HUDEP-2 (cell line): ENCODE data around the gene GPR158.
"Not testable (repeated sequence)": the region's sequence is repeated elsewhere in the genome, so short reads cannot be mapped to it uniquely, and the experiment has no call there.

Source experiments
- DNase-seq, 76 experiments: peaks; one replicate each; lab custom pipeline; 2025; ENCODE audit not compliant: unreplicated experiment in 76 of 76; lab: John Stamatoyannopoulos, UW

The GPR158 gene

GRCh38 chr10:25174461-25175230, at the start of gene GPR158:
Gene GPR158, plus strand, starts transcription at chr10:25175001. Its CDS starts 420 bp downstream, at chr10:25175421.
- DNase-seq = peak in 73 of 76 experiments; percentile 6 to 85 (median 70)

GRCh38 chr10:25125201-25125611, 49.6 kb upstream of the GPR158 start:
- DNase-seq = no peak

- DNase-seq = no peak
These were observed 45.2 kb upstream of the GPR158 start for GRCh38 chr10:25129592-25129991.

- no peak for DNase-seq
These were observed 43.9 kb upstream of the GPR158 start for GRCh38 chr10:25130906-25131305.

GRCh38 chr10:25142116-25142864, 32.5 kb upstream of the GPR158 start:
- DNase-seq = no peak

- DNase-seq = no peak
These were observed 17.2 kb upstream of the GPR158 start for GRCh38 chr10:25157650-25158049.

GRCh38 chr10:25159591-25159990, 15.2 kb upstream of the GPR158 start:
- DNase-seq = no peak

GRCh38 chr10:25162391-25162790, 12.4 kb upstream of the GPR158 start:
- no peak for DNase-seq

GRCh38 chr10:25163464-25163863, 11.3 kb upstream of the GPR158 start:
- not testable (repeated sequence) for DNase-seq

- no peak for DNase-seq
These were observed 5.1 kb upstream of the GPR158 start for GRCh38 chr10:25169740-25170139.

GRCh38 chr10:25170627-25171026, 4.2 kb upstream of the GPR158 start:
- no peak for DNase-seq

GRCh38 chr10:25175527-25176420, 973 bp downstream of the GPR158 start:
- DNase-seq = no peak

- DNase-seq = no peak
These were observed 1.7 kb downstream of the GPR158 start for GRCh38 chr10:25176421-25176968.

- no peak for DNase-seq
These were observed 2.4 kb downstream of the GPR158 start for GRCh38 chr10:25177093-25177753.

GRCh38 chr10:25177754-25178135, 2.9 kb downstream of the GPR158 start:
- DNase-seq = no peak

GRCh38 chr10:25178411-25178810, 3.6 kb downstream of the GPR158 start:
- no peak for DNase-seq

- DNase-seq = no peak
These were observed 6.0 kb downstream of the GPR158 start for GRCh38 chr10:25180801-25181200.

- no peak for DNase-seq
These were observed 7.8 kb downstream of the GPR158 start for GRCh38 chr10:25182636-25183035.

- DNase-seq = no peak
These were observed 16.5 kb downstream of the GPR158 start for GRCh38 chr10:25191162-25191895.

GRCh38 chr10:25198151-25198550, 23.4 kb downstream of the GPR158 start:
- no peak for DNase-seq
